Naive thymus-derived CD8-positive, alpha-beta T cell (primary cell): ENCODE measurements around the gene SERPINB6. TPM values are rescaled to one million over a fixed set of nuclear protein-coding genes. Genes with fewer than 3 reads are reported as not detected.
"Not testable (repeated sequence)": the region's sequence is repeated elsewhere in the genome, so short reads cannot be mapped to it uniquely, and the experiment has no call there.

ENCODE experiments used
- ATAC-seq, 2 donors: fragments of 150-1000 bp; cut with Tn5 transposase in 1 of 2; sonication (Bioruptor Pico), chemical (Tn5 transposase) in 1 of 2; 1 replicate in 1 of 2; 2 replicates in 1 of 2; pipeline ENCODE4 v1.10.0; 2021; ENCODE audit warnings: mild to moderate bottlenecking in 2 of 2, moderate library complexity in 2 of 2
- POLR2A ChIA-PET: fragments of 350-600 bp; sonication (Branson Sonifier 250); formaldehyde crosslinking; loops from one replicate; lab custom pipeline; 2021; ENCODE audit warnings: antibody characterized with exemption; lab: Charles Lee
- DNase-seq, 10 donors: peaks; one replicate each; pipeline versions ENCODE4 v3.0.0 to v3.0.0-alpha.2; 2020 to 2022
- H3K27ac Mint-ChIP-seq, 10 donors: one replicate each; pipeline ENCODE4 v1.8.0; 2020 to 2022; ENCODE audit warnings: mild to moderate bottlenecking in 10 of 10, mixed read lengths in 10 of 10, moderate library complexity in 4 of 10, inconsistent platforms in 1 of 10
- H3K27me3 Mint-ChIP-seq, 5 donors: one replicate each; pipeline ENCODE4 v1.8.0; 2021 to 2022; ENCODE audit warnings: mixed read lengths in 5 of 5
- H3K36me3 Mint-ChIP-seq, 3 donors: one replicate each; pipeline ENCODE4 v1.8.0; 2020 to 2022; ENCODE audit warnings: mixed read lengths in 3 of 3, mild to moderate bottlenecking in 2 of 3, inconsistent platforms in 1 of 3
- H3K4me1 Mint-ChIP-seq, 4 donors: one replicate each; pipeline ENCODE4 v1.8.0; 2021 to 2022; ENCODE audit warnings: mixed read lengths in 4 of 4
- H3K4me3 Mint-ChIP-seq, 10 donors: one replicate each; pipeline ENCODE4 v1.8.0; 2020 to 2022; ENCODE audit warnings: mild to moderate bottlenecking in 10 of 10, mixed read lengths in 10 of 10, moderate library complexity in 6 of 10, inconsistent platforms in 1 of 10
- H3K9me3 Mint-ChIP-seq, 9 donors: one replicate each; pipeline ENCODE4 v1.8.0; 2020 to 2022; ENCODE audit warnings: mixed read lengths in 9 of 9, mild to moderate bottlenecking in 3 of 9, inconsistent platforms in 1 of 9, moderate library complexity in 1 of 9
- polyA plus RNA-seq, 3 donors: library from polyadenylated mRNA; unstranded; fragments of 300-500 nt; fragmentation: Illumina TruSeq; gene quantifications; one replicate each; pipeline ENCODE4 v1.2.3, GENCODE V29; 2021
- total RNA-seq, 8 experiments: library from RNA in 2 of 8; stranded (reverse) in 2 of 8; gene quantifications; one replicate each; pipeline ENCODE4 v1.2.3 and lab custom pipeline; 2021 to 2026

SERPINB6 gene
- total and polyA plus RNA-seq, 5 experiments from 2014 or later = 125 to 152 (median 134) TPM

- Mint-ChIP-seq H3K27me3 (no peaks in the 10 kb centered on the region), H3K27ac (peak overlapping the region in 9 of 10 donors; percentile 1 to 78 (median 56)), H3K9me3 (peaks cover 0 to 30% (median 10%) of the 10 kb centered on the region in 9 donors), H3K36me3 (peaks cover 0 to 11% (median 10%) of the 10 kb centered on the region in 3 donors), H3K4me1 (peaks cover 16 to 32% (median 24%) of the 10 kb centered on the region in 4 donors), H3K4me3 (peak overlapping the region; percentile 40 to 68 (median 51))
- ATAC-seq (peak; percentile 77), DNase-seq (peak; percentile 61 to 91 (median 84))
- POLR2A ChIA-PET = interaction anchor here (0.5 to 17.1 kb wide), 11 partner anchors 16 to 91 kb away, joined by 3 to 497 read pairs (median 4); partner anchors contain the start of genes SERPINB1, SERPINB6 and SERPINB9
Observed at GRCh38 chr6:2931970-2932748, 39.2 kb downstream of the SERPINB6 start.

DNA sequence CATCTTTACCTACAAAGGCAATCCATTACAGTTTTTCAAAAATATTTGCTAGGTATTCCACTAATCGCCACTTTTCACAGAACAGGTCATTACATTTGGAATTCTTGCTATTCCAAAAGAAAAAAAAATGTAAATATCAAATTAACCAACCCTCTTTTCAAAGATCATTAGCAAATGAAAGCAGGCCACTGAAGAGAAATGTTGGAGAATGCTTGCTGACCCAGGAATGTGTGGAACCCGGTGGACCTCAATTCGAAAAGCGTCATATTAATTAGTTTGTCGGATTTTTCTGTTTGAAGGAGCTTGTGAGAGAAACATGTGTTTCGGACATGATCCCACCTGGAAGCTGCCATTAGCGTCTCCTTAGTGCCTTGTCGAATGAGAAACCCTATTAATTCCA lies 40.3 kb downstream of the SERPINB6 start:
- DNase-seq (no peak), ATAC-seq (no peak)
- Mint-ChIP-seq H3K36me3 (peaks cover 0 to 3% (median 0%) of the 10 kb centered on the region in 3 donors), H3K9me3 (peaks cover 0 to 20% (median 0%) of the 10 kb centered on the region in 9 donors), H3K4me1 (peaks cover 9 to 21% (median 14%) of the 10 kb centered on the region in 4 donors), H3K4me3 (peak overlapping the region in 1 of 10 donors; percentile 5), H3K27me3 (no peaks in the 10 kb centered on the region), H3K27ac (no peak overlapping the region)
- POLR2A ChIA-PET = interaction anchor here (1.0 to 17.1 kb wide), 7 partner anchors 17 to 90 kb away, joined by 3 to 497 read pairs (median 31); partner anchors contain the start of genes SERPINB1 and SERPINB6

GRCh38 chr6:2927931-2928330 lies 43.4 kb downstream of the SERPINB6 start:
- H3K4me3 Mint-ChIP-seq, H3K27me3 Mint-ChIP-seq, H3K27ac Mint-ChIP-seq, DNase-seq, H3K36me3 Mint-ChIP-seq, ATAC-seq: not testable (repeated sequence)
- Mint-ChIP-seq H3K9me3 (peaks cover 0 to 15% (median 0%) of the 10 kb centered on the region in 9 donors), H3K4me1 (peaks cover 8 to 13% (median 12%) of the 10 kb centered on the region in 4 donors)
- POLR2A ChIA-PET = interaction anchor here (9.8 kb wide), 1 partner anchor 20 kb away, joined by 147 read pairs; no protein-coding TSS in a partner anchor

DNA sequence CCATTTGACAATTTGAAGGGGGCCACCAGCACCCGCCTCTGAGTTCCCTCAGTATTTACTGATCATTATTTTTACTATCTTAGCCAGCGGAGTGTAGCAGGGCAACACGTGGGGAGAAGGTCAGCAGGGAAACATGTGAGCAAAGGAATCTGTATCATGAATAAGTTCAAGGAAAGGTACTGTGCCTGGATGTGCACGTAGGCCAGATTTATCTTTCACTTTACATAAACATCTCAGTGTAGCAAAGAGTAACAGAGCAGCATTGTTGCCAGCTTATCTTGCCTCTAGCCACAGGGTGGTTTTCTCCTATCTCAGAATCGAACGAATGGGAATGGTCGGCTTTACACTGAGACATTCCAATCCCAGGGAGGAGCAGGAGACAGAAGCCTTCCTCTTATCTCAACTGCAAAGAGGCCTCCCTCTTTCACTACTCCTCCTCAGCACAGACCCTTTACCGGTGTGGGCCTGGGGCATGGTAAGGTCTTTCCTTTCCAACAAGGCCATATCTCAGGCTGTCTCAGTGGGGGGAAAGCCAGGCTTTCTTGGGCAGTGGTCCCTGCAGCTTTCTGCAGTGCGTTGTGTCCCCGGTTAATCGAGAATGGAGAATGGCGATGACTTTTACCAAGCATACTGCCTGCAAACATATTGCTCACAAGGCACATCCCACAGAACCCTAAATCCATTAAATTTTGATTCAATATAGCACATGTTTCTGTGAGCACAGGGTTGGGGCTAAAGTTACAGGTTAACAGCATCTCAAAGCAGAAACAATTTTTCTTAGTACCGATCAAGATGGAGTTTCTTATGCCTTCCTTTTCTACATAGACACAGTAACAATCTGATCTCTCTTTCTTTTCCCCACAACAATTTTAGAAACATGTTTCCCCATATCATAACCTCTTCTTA lies 45.3 kb downstream of the SERPINB6 start:
- POLR2A ChIA-PET = interaction anchor here (0.6 to 1.3 kb wide), 3 partner anchors 28 to 78 kb away, joined by 3 to 5 read pairs (median 3); no protein-coding TSS in a partner anchor
- not testable (repeated sequence) for H3K4me3 Mint-ChIP-seq, H3K27ac Mint-ChIP-seq, H3K36me3 Mint-ChIP-seq, H3K27me3 Mint-ChIP-seq, H3K4me1 Mint-ChIP-seq, ATAC-seq, DNase-seq
- H3K9me3 Mint-ChIP-seq = peaks cover 0 to 15% (median 0%) of the 10 kb centered on the region in 9 donors

GRCh38 chr6:2921520-2922115 lies 49.7 kb downstream of the SERPINB6 start:
- peaks cover 0 to 2% (median 0%) of the 10 kb centered on the region in 5 donors for H3K27me3 Mint-ChIP-seq
- DNase-seq (no peak), ATAC-seq (no peak)
- POLR2A ChIA-PET = interaction anchor here (2.5 kb wide), 1 partner anchor 80 kb away, joined by 6 read pairs; the partner anchor contains the start of gene SERPINB1
- no peaks in the 10 kb centered on the region for H3K36me3 Mint-ChIP-seq
- no peak overlapping the region for H3K4me3 Mint-ChIP-seq
- H3K4me1 Mint-ChIP-seq = peaks cover 9 to 17% (median 10%) of the 10 kb centered on the region in 4 donors
- H3K27ac Mint-ChIP-seq = no peak overlapping the region
- H3K9me3 Mint-ChIP-seq = peaks cover 0 to 3% (median 0%) of the 10 kb centered on the region in 9 donors

DNA sequence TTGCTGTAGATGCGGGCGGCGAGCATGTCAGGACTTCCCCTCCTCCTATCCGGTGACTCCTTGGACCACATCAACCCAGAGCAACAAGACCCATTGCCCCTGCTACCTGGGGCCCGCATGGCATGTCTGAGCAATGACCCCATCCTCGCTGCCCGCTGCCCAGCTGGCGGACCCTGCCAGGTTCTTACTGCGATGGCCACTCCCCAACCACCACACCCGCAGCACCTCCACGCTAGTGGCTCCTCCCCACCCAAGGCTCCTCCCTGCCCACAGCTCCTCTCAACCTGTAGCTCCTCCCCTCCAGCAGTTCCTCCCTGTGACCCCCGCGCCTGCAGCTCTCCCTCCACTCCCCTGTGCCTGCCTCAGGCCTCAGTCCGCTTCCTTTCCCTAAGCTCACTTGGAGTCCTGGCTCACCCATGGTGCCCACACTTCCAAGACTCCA lies 50.7 kb downstream of the SERPINB6 start:
- H3K9me3 Mint-ChIP-seq = peaks cover 0 to 3% (median 0%) of the 10 kb centered on the region in 9 donors
- no peak overlapping the region for H3K4me3 Mint-ChIP-seq
- no peak for DNase-seq
- no peak overlapping the region for H3K27ac Mint-ChIP-seq
- ATAC-seq = no peak
- no peaks in the 10 kb centered on the region for H3K36me3 Mint-ChIP-seq
- POLR2A ChIA-PET = interaction anchor here (1.4 kb wide), 1 partner anchor 67 kb away, joined by 3 read pairs; no protein-coding TSS in a partner anchor
- H3K27me3 Mint-ChIP-seq = peaks cover 0 to 2% (median 0%) of the 10 kb centered on the region in 5 donors
- H3K4me1 Mint-ChIP-seq = peaks cover 9 to 25% (median 10%) of the 10 kb centered on the region in 4 donors

GRCh38 chr6:2919886-2920285 lies 51.5 kb downstream of the SERPINB6 start:
- ATAC-seq = no peak
- Mint-ChIP-seq H3K9me3 (peaks cover 0 to 3% (median 0%) of the 10 kb centered on the region in 9 donors), H3K27ac (peak overlapping the region in 1 of 10 donors; percentile 75), H3K27me3 (peaks cover 0 to 2% (median 0%) of the 10 kb centered on the region in 5 donors), H3K4me1 (peaks cover 9 to 25% (median 10%) of the 10 kb centered on the region in 4 donors), H3K36me3 (no peaks in the 10 kb centered on the region), H3K4me3 (no peak overlapping the region)
- no peak for DNase-seq
- POLR2A ChIA-PET = interaction anchor here (1.4 kb wide), 1 partner anchor 68 kb away, joined by 3 read pairs; no protein-coding TSS in a partner anchor

DNA sequence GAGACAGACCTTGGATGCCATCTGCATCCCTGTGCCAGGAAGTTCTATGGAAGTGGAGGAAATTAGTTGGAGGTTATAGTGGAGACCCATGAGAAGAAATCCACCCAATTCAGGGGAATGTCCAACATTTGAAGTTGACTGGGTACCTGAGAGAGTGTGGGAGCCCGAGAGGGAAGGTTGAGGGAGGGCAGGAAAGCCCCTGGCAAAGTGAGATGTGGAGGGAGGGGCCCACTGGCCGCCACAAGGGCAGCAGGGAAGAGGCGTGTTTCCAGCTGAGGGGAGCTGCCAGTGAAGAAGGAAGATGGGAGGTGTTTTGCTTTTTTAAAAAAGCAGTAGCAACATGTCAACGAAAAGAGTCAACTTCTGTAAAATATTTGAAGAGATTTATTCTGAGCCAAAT lies 52.0 kb downstream of the SERPINB6 start:
- H3K27ac Mint-ChIP-seq = peak overlapping the region in 6 of 10 donors; percentile 35 to 85 (median 62)
- peak overlapping the region in 1 of 10 donors; percentile 15 for H3K4me3 Mint-ChIP-seq
- ATAC-seq (no peak), DNase-seq (no peak)
- H3K27me3 Mint-ChIP-seq = peaks cover 0 to 2% (median 0%) of the 10 kb centered on the region in 5 donors
- peaks cover 9 to 24% (median 10%) of the 10 kb centered on the region in 4 donors for H3K4me1 Mint-ChIP-seq
- no peaks in the 10 kb centered on the region for H3K36me3 Mint-ChIP-seq
- H3K9me3 Mint-ChIP-seq = peaks cover 0 to 3% (median 0%) of the 10 kb centered on the region in 9 donors
- POLR2A ChIA-PET = no interaction called here

DNA sequence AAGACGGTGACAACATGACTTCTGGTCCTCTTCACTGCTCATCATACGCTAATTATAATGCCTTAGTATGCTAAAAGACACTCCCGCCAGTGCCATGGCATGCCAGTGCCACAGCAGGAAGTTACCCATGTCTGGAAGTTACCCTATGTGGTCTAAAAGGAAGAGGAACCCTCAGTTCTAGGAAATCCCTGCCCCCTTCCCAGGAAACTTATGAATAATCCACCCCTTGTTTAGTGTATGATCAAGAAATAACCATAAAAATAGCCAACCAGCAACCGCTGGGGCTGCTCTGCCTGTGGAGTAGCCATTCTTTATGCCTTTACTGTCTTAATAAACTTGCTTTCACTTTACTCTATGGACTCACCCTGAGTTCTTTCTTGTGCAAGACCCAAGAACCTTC lies 52.4 kb downstream of the SERPINB6 start:
- Mint-ChIP-seq H3K36me3 (no peaks in the 10 kb centered on the region), H3K4me3 (no peak overlapping the region), H3K9me3 (peaks cover 0 to 3% (median 0%) of the 10 kb centered on the region in 9 donors), H3K4me1 (peaks cover 9 to 24% (median 10%) of the 10 kb centered on the region in 4 donors), H3K27me3 (peaks cover 0 to 2% (median 0%) of the 10 kb centered on the region in 5 donors), H3K27ac (peak overlapping the region in 1 of 10 donors; percentile 63)
- no peak for ATAC-seq
- POLR2A ChIA-PET = no interaction called here
- no peak for DNase-seq

- Mint-ChIP-seq H3K36me3 (no peaks in the 10 kb centered on the region), H3K4me3 (no peak overlapping the region), H3K27me3 (peaks cover 0 to 2% (median 0%) of the 10 kb centered on the region in 5 donors), H3K4me1 (peaks cover 9 to 24% (median 10%) of the 10 kb centered on the region in 4 donors), H3K9me3 (peaks cover 0 to 3% (median 0%) of the 10 kb centered on the region in 9 donors), H3K27ac (peak overlapping the region in 1 of 10 donors; percentile 9)
- no peak for ATAC-seq
- no peak for DNase-seq
- POLR2A ChIA-PET = no interaction called here
Observed at GRCh38 chr6:2917801-2918445, 53.4 kb downstream of the SERPINB6 start.

- ATAC-seq (no peak), DNase-seq (no peak)
- Mint-ChIP-seq H3K27ac (peak overlapping the region in 2 of 10 donors; percentile 45 to 83), H3K4me3 (no peak overlapping the region), H3K4me1 (peaks cover 9 to 25% (median 10%) of the 10 kb centered on the region in 4 donors), H3K9me3 (peaks cover 0 to 3% (median 0%) of the 10 kb centered on the region in 9 donors), H3K36me3 (no peaks in the 10 kb centered on the region), H3K27me3 (peaks cover 0 to 2% (median 0%) of the 10 kb centered on the region in 5 donors)
- POLR2A ChIA-PET = no interaction called here
Observed at GRCh38 chr6:2917065-2917464, 54.3 kb downstream of the SERPINB6 start.
